ENCODE measurements around the gene GLB1L3. TPM values are rescaled to one million over a fixed set of nuclear protein-coding genes. Genes with fewer than 3 reads are reported as not detected.

GLB1L3 gene
- total and polyA plus RNA-seq, 2 donors (not counting 3 experiments of a cell fraction or from before 2014, with no cell fraction given) = not detected

DNA sequence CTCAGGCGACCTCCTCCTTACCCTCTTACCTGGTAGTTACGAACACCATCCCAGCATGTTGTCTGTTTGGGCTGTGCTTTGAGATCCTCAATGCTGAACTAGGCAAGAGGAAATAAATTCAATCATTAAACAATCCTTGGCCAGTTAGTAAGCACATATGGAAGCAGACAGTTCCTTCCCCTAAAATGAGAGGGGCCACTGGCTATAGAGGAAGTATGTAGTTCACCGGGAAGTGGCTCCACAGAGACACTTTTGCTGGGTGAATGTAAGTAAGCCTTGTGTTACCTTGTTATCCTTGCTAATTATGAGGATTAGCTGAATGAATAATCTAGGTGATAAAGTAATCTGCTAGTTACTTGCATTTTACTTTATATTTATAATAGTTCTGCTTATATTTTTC lies 25.9 kb upstream of the GLB1L3 start:
- no peaks in the 10 kb centered on the region for H4K20me1 ChIP-seq (replicated peaks; ENCODE audit: control insufficient read depth, extremely low read depth, insufficient read depth, low read length)
- intact Hi-C loops (cut with micrococcal nuclease) (loop anchor here (5.0 kb wide), 2 partner anchors 82 to 213 kb away; partner anchors contain the start of gene GLB1L2), dilution Hi-C loops (cut with MboI; ENCODE audit: extremely low pct_ligation_motif_present, low sequenced_read_pairs) (no loop called here)
- DNase-seq (ENCODE audit: low read depth, low spot score) (no peak), FAIRE-seq (no peak)
- H3K27ac ChIP-seq (ENCODE audit: insufficient read depth, low read depth, low read length) = no peak overlapping the region
- H3K79me2 ChIP-seq (ENCODE audit: control insufficient read depth, insufficient read depth, low read length) = peaks cover 6% of the 10 kb centered on the region
- H3K4me1 ChIP-seq (ENCODE audit: control insufficient read depth, extremely low read depth, insufficient read depth, low read length) = peaks cover 11% of the 10 kb centered on the region
- ChIA-PET CTCF (interaction anchor here (1.4 kb wide), 1 partner anchor 11 kb away, joined by 5 read pairs; no protein-coding TSS in a partner anchor), POLR2A (no interaction called here)
- H3K36me3 ChIP-seq (ENCODE audit: control insufficient read depth in 2 of 2, extremely low read depth in 1 of 2, insufficient read depth in 2 of 2, low read length in 2 of 2) = peaks cover 3 to 32% of the 10 kb centered on the region in 2 experiments
- H3K4me3 ChIP-seq (replicated peaks in 1 of 3; ENCODE audit: insufficient read depth in 1 of 3, low read depth in 1 of 3, low read length in 3 of 3) = no peak overlapping the region
- TF ChIP-seq, protein P1, sequence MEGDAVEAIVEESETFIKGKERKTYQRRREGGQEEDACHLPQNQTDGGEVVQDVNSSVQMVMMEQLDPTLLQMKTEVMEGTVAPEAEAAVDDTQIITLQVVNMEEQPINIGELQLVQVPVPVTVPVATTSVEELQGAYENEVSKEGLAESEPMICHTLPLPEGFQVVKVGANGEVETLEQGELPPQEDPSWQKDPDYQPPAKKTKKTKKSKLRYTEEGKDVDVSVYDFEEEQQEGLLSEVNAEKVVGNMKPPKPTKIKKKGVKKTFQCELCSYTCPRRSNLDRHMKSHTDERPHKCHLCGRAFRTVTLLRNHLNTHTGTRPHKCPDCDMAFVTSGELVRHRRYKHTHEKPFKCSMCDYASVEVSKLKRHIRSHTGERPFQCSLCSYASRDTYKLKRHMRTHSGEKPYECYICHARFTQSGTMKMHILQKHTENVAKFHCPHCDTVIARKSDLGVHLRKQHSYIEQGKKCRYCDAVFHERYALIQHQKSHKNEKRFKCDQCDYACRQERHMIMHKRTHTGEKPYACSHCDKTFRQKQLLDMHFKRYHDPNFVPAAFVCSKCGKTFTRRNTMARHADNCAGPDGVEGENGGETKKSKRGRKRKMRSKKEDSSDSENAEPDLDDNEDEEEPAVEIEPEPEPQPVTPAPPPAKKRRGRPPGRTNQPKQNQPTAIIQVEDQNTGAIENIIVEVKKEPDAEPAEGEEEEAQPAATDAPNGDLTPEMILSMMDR (IDR thresholded peaks at IDR 0.05; ENCODE audit: extremely low read depth in 1 of 2, insufficient read depth in 1 of 2, low read depth in 1 of 2, low read length in 2 of 2) = no peak
- TF ChIP-seq GATA2 (IDR thresholded peaks at IDR 0.05; ENCODE audit: insufficient read depth, insufficient read length, low read depth, low read length) (no peak), EZH2 (IDR thresholded peaks at IDR 0.05; ENCODE audit: borderline replicate concordance, low read depth, low read length, severe bottlenecking) (no peak), MAX (IDR thresholded peaks at IDR 0.05; ENCODE audit: insufficient read depth, insufficient read length) (no peak), FOS (IDR thresholded peaks at IDR 0.05; ENCODE audit: borderline replicate concordance, insufficient read depth, low read length) (no peak), JUN (IDR thresholded peaks at IDR 0.05; ENCODE audit: borderline replicate concordance, insufficient read depth, insufficient read length, low read depth) (no peak), MYC (IDR thresholded peaks at IDR 0.05; ENCODE audit: low read depth, low read length) (no peak), POLR2A (IDR thresholded peaks at IDR 0.05; ENCODE audit: low read depth, low read length) (no peak), POLR2AphosphoS5 (IDR thresholded peaks at IDR 0.05; ENCODE audit: insufficient read depth, low read depth, low read length) (no peak)
- no peak overlapping the region for H3K9ac ChIP-seq (replicated peaks; ENCODE audit: extremely low read depth, insufficient read depth, low read length)
- BruUV-seq (replicated peaks) = no TSS peak
- no peak overlapping the region for H2AFZ ChIP-seq (ENCODE audit: low read depth, low read length)
- no peaks in the 10 kb centered on the region for H3K27me3 ChIP-seq (ENCODE audit: control insufficient read depth in 2 of 2, insufficient read depth in 2 of 2, low read length in 2 of 2)
- H3K9me1 ChIP-seq (replicated peaks; ENCODE audit: control insufficient read depth, extremely low read depth, insufficient read depth, low read length) = no peaks in the 10 kb centered on the region
- H3K9me3 ChIP-seq (replicated peaks; ENCODE audit: control insufficient read depth, insufficient read depth, low read length) = no peaks in the 10 kb centered on the region
- no peak overlapping the region for H3K4me2 ChIP-seq (ENCODE audit: insufficient read depth, low read length)
